H9 (cell line): ENCODE data around the gene ATXN10. TPM values are rescaled to one million over a fixed set of nuclear protein-coding genes. Genes with fewer than 3 reads are reported as not detected.

Experiments used
- DNase-seq: peaks from one replicate; pipeline ENCODE4 v3.0.0-alpha.2; 2017
- H2AFZ ChIP-seq: one replicate; pipeline ENCODE4 v1.6.1; 2013; ENCODE audit warnings: mild to moderate bottlenecking, low read length, control low read depth, moderate library complexity
- H2AK5ac ChIP-seq: 2 replicates; pipeline ENCODE4 v1.6.1; 2013; ENCODE audit warnings: low read length, control low read depth, mixed read lengths; ENCODE audit not compliant: insufficient read length
- H2BK120ac ChIP-seq: one replicate; pipeline ENCODE4 v1.6.1; 2013; ENCODE audit warnings: low read depth, mild to moderate bottlenecking, low read length, control low read depth, inconsistent platforms; ENCODE audit not compliant: poor library complexity, severe bottlenecking
- H2BK12ac ChIP-seq: 2 replicates; pipeline ENCODE4 v1.6.1; 2013; ENCODE audit warnings: low read length, control low read depth, mixed read lengths, low read depth; ENCODE audit not compliant: insufficient read length
- H2BK15ac ChIP-seq: 2 replicates; pipeline ENCODE4 v1.6.1; 2013; ENCODE audit warnings: low read depth, low read length, control low read depth
- H2BK20ac ChIP-seq: one replicate; pipeline ENCODE4 v1.6.1; 2013; ENCODE audit warnings: low read depth, mild to moderate bottlenecking, low read length, control low read depth, inconsistent platforms; ENCODE audit not compliant: poor library complexity, severe bottlenecking
- H2BK5ac ChIP-seq: 2 replicates; pipeline ENCODE4 v1.6.1; 2013; ENCODE audit warnings: low read length, control low read depth, mixed read lengths; ENCODE audit not compliant: insufficient read length
- H3K14ac ChIP-seq: 2 replicates; pipeline ENCODE4 v1.6.1; 2013; ENCODE audit warnings: low read length, control low read depth; ENCODE audit not compliant: insufficient read depth
- H3K18ac ChIP-seq: 2 replicates; pipeline ENCODE4 v1.6.1; 2013; ENCODE audit warnings: low read depth, mild to moderate bottlenecking, mixed read lengths, low read length, control low read depth; ENCODE audit not compliant: insufficient read length
- H3K23ac ChIP-seq: 2 replicates; pipeline ENCODE4 v1.6.1; 2013; ENCODE audit warnings: low read length, control low read depth, mixed read lengths, low read depth; ENCODE audit not compliant: insufficient read length
- H3K23me2 ChIP-seq: 2 replicates; pipeline ENCODE4 v1.6.1; 2013; ENCODE audit warnings: low read depth, mild to moderate bottlenecking, mixed read lengths, low read length, control low read depth; ENCODE audit not compliant: insufficient read length, poor library complexity, severe bottlenecking
- H3K27ac ChIP-seq: 2 replicates; pipeline ENCODE4 v1.5.1; 2013; ENCODE audit warnings: low read length, control low read depth, mixed read lengths, low read depth; ENCODE audit not compliant: insufficient read length
- H3K27me3 ChIP-seq: 2 replicates; pipeline ENCODE4 v1.6.1; 2013; ENCODE audit warnings: low read length, control low read depth, inconsistent platforms; ENCODE audit not compliant: insufficient read depth
- H3K4ac ChIP-seq: 2 replicates; pipeline ENCODE4 v1.6.1; 2013; ENCODE audit warnings: low read depth, mild to moderate bottlenecking, control low read depth, inconsistent platforms, low read length, moderate library complexity
- H3K4me1 ChIP-seq: 2 replicates; pipeline ENCODE4 v1.6.1; 2013; ENCODE audit warnings: low read length, control low read depth, inconsistent platforms; ENCODE audit not compliant: insufficient read depth
- H3K4me2 ChIP-seq: 2 replicates; pipeline ENCODE4 v1.6.1; 2013; ENCODE audit warnings: low read length, control low read depth, mixed read lengths; ENCODE audit not compliant: insufficient read length, insufficient read depth
- H3K56ac ChIP-seq: 2 replicates; pipeline ENCODE4 v1.6.1; 2013; ENCODE audit warnings: low read depth, mild to moderate bottlenecking, mixed read lengths, low read length, control low read depth; ENCODE audit not compliant: insufficient read length
- H3K79me1 ChIP-seq: 2 replicates; pipeline ENCODE4 v1.6.1; 2013; ENCODE audit warnings: low read depth, mild to moderate bottlenecking, moderate library complexity, low read length, control low read depth, inconsistent platforms; ENCODE audit not compliant: insufficient read depth, poor library complexity, severe bottlenecking
- H3K79me2 ChIP-seq: 2 replicates; pipeline ENCODE4 v1.6.1; 2013; ENCODE audit warnings: low read length, control low read depth, inconsistent platforms; ENCODE audit not compliant: insufficient read depth
- H3K9ac ChIP-seq: 2 replicates; pipeline ENCODE4 v1.6.1; 2013; ENCODE audit warnings: low read length, control low read depth, mixed read lengths; ENCODE audit not compliant: insufficient read length; ENCODE audit errors: extremely low read depth
- H3K9me3 ChIP-seq: one replicate; pipeline ENCODE4 v1.6.1; 2013; ENCODE audit warnings: low read depth, low read length, inconsistent platforms; ENCODE audit not compliant: control insufficient read depth
- H3T11ph ChIP-seq: one replicate; pipeline ENCODE4 v1.6.1; 2013; ENCODE audit warnings: mild to moderate bottlenecking, low read length, control low read depth, inconsistent platforms
- H4K20me1 ChIP-seq: one replicate; pipeline ENCODE4 v1.6.1; 2013; ENCODE audit not compliant: control insufficient read depth, insufficient read length, insufficient read depth
- H4K5ac ChIP-seq: 2 replicates; pipeline ENCODE4 v1.6.1; 2013; ENCODE audit warnings: low read depth, mild to moderate bottlenecking, mixed read lengths, low read length, control low read depth; ENCODE audit not compliant: insufficient read length
- H4K8ac ChIP-seq: replicated peaks from 2 replicates; pipeline ENCODE4 v1.6.1; 2013; ENCODE audit warnings: low read length, control low read depth, mixed read lengths, low read depth; ENCODE audit not compliant: insufficient read length
- H4K91ac ChIP-seq: 2 replicates; pipeline ENCODE4 v1.6.1; 2013; ENCODE audit warnings: low read depth, mild to moderate bottlenecking, moderate library complexity, mixed read lengths, low read length, control low read depth; ENCODE audit not compliant: insufficient read length
- H3K27ac Mint-ChIP-seq, 3 experiments: 2 replicates in 2 of 3; 3 replicates in 1 of 3; pipeline ENCODE4 v1.8.0; 2020 to 2021; ENCODE audit warnings: mixed read lengths in 3 of 3, mild to moderate bottlenecking in 1 of 3, moderate library complexity in 1 of 3
- H3K27me3 Mint-ChIP-seq: 2 replicates; pipeline ENCODE4 v1.8.0; 2021; ENCODE audit warnings: low read depth, mild to moderate bottlenecking, moderate library complexity, mixed read lengths
- H3K36me3 Mint-ChIP-seq, 3 experiments: 2 replicates in 2 of 3; 3 replicates in 1 of 3; pipeline ENCODE4 v1.8.0; 2020 to 2021; ENCODE audit warnings: low read depth in 3 of 3, mixed read lengths in 3 of 3; ENCODE audit not compliant: insufficient read depth in 1 of 3
- H3K4me1 Mint-ChIP-seq, 2 experiments: 2 replicates each; pipeline ENCODE4 v1.8.0; 2020; ENCODE audit warnings: mixed read lengths in 2 of 2
- H3K4me3 Mint-ChIP-seq, 2 experiments: 2 replicates in 1 of 2; 3 replicates in 1 of 2; pipeline ENCODE4 v1.8.0; 2020 to 2021; ENCODE audit warnings: mild to moderate bottlenecking in 2 of 2, mixed read lengths in 2 of 2, moderate library complexity in 1 of 2
- H3K9me3 Mint-ChIP-seq, 2 experiments: 2 replicates in 1 of 2; 3 replicates in 1 of 2; pipeline ENCODE4 v1.8.0; 2020; ENCODE audit warnings: mild to moderate bottlenecking in 2 of 2, mixed read lengths in 2 of 2, moderate library complexity in 1 of 2
- WGBS: extraction: QIAGEN DNeasy Blood & Tissue Kit; methylation state at CpG from one replicate; pipeline ENCODE4 v1.1.7; 2013; ENCODE audit warnings: missing lambda C conversion rate, low lambda C conversion rate, mixed read lengths; ENCODE audit not compliant: insufficient read length; ENCODE audit errors: extremely low coverage; 5-methylcytosine and 5-hydroxymethylcytosine counted together
- total RNA-seq: library from RNA; stranded (reverse); gene quantifications from 2 replicates; pipeline ENCODE4 v1.2.1, GENCODE V29; 2021
- TF ChIP-seq, protein P1 (sequence below): fragments of 200-600 bp; sonication (generic); conservative IDR thresholded peaks from 3 replicates; pipeline ENCODE4 v1.8.0; 2021; ENCODE audit warnings: antibody characterized with exemption, mild to moderate bottlenecking

The ATXN10 gene
- total RNA-seq, 1 experiment from 2014 or later = 210 TPM

DNA sequence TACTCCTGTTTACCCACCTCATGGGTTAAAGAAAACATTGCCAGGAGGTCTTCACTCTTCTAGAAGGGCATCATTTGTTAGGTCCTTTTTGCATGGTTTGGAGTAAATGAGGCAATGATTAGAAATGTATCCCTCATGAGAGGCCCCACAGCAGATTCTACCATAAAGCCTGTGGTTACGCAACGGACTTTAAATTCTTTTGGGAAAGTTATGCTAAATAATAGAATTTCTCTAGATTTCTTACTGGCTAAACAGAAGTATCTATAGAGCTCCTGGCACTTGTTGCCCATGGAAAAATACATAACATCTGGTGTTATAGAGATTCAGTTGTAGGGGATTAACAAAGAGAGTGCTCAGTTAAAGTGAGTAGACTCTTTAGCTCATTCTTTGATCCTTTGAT lies 15.1 kb upstream of the ATXN10 start:
- no CpG with 5 or more reads among the region's 2 CpGs for WGBS
- Histone ChIP-seq H2AFZ (no peak overlapping the region), H3K9me3 (no peaks in the 10 kb centered on the region), H2BK20ac (no peak overlapping the region), H4K5ac (no peak overlapping the region), H2BK5ac (no peak overlapping the region), H2BK15ac (no peak overlapping the region), H3K23me2 (no peaks in the 10 kb centered on the region), H3K27me3 (no peaks in the 10 kb centered on the region), H4K91ac (no peak overlapping the region), H3K14ac (no peak overlapping the region), H3K4me2 (no peak overlapping the region), H3K27ac (no peak overlapping the region), H3K23ac (no peak overlapping the region), H2AK5ac (no peak overlapping the region), H3K18ac (no peak overlapping the region), H3K4me1 (no peaks in the 10 kb centered on the region), H4K8ac (no peak overlapping the region), H3K79me1 (no peaks in the 10 kb centered on the region), H3K79me2 (no peaks in the 10 kb centered on the region), H3T11ph (no peak overlapping the region), H3K56ac (no peak overlapping the region), H4K20me1 (no peaks in the 10 kb centered on the region), H2BK12ac (no peak overlapping the region), H2BK120ac (no peak overlapping the region), H3K9ac (no peak overlapping the region), H3K4ac (no peak overlapping the region)
- Mint-ChIP-seq H3K9me3 (no peaks in the 10 kb centered on the region), H3K27me3 (peaks cover 9% of the 10 kb centered on the region; the same call in 1 of the 2 replicates), H3K4me3 (no peak overlapping the region), H3K36me3 (no peaks in the 10 kb centered on the region), H3K4me1 (no peaks in the 10 kb centered on the region), H3K27ac (no peak overlapping the region)
- TF ChIP-seq, protein P1, sequence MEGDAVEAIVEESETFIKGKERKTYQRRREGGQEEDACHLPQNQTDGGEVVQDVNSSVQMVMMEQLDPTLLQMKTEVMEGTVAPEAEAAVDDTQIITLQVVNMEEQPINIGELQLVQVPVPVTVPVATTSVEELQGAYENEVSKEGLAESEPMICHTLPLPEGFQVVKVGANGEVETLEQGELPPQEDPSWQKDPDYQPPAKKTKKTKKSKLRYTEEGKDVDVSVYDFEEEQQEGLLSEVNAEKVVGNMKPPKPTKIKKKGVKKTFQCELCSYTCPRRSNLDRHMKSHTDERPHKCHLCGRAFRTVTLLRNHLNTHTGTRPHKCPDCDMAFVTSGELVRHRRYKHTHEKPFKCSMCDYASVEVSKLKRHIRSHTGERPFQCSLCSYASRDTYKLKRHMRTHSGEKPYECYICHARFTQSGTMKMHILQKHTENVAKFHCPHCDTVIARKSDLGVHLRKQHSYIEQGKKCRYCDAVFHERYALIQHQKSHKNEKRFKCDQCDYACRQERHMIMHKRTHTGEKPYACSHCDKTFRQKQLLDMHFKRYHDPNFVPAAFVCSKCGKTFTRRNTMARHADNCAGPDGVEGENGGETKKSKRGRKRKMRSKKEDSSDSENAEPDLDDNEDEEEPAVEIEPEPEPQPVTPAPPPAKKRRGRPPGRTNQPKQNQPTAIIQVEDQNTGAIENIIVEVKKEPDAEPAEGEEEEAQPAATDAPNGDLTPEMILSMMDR = no peak
- no peak for DNase-seq
